Mucosa of descending colon (tissue), 3 donors: Measurements from ENCODE around the gene SLC27A5. TPM values are rescaled to one million over a fixed set of nuclear protein-coding genes. Genes with fewer than 3 reads are reported as not detected.

ENCODE experiments used
- ATAC-seq: fragments of 200-7000 bp; cut with Tn5 transposase; one replicate; pipeline ENCODE4 v1.9.1; 2020; ENCODE audit warnings: mild to moderate bottlenecking, moderate library complexity
- DNase-seq, 3 donors: peaks; one replicate each; pipeline ENCODE4 v3.0.0-alpha.2; 2020
- H3K36me3 ChIP-seq: fragments of 200-600 bp; one replicate; pipeline ENCODE4 v1.8.0; 2021; ENCODE audit warnings: low read depth, mild to moderate bottlenecking
- H3K4me1 ChIP-seq: fragments of 200-600 bp; one replicate; pipeline ENCODE4 v1.8.0; 2021; ENCODE audit warnings: low read depth, mild to moderate bottlenecking
- H3K4me3 ChIP-seq: fragments of 200-600 bp; one replicate; pipeline ENCODE4 v1.8.0; 2021; ENCODE audit warnings: mild to moderate bottlenecking
- H3K9me3 ChIP-seq: fragments of 200-600 bp; one replicate; pipeline ENCODE4 v1.8.0; 2021; ENCODE audit warnings: mild to moderate bottlenecking
- CTCF ChIP-seq: fragments of 200-600 bp; IDR thresholded peaks from one replicate; pipeline ENCODE4 v1.8.0; 2022; ENCODE audit warnings: antibody characterized with exemption, mild to moderate bottlenecking
- intact Hi-C, 2 donors: fragments of 100-400 bp; cut with DNase I in 1 of 2; cut with micrococcal nuclease in 1 of 2; formaldehyde crosslinking; loops; one replicate each; pipeline versions ENCODE4 v1.11.0 to v1.11.1; 2022; cut with DNase I, micrococcal nuclease
- total RNA-seq, 3 donors: library from RNA; stranded (reverse); fragmentation: NEBNext Ultra II Directional in 2 of 3; extraction: Animal tissue kit (Norgen Biotek cat#: 25700) in 2 of 3; gene quantifications; one replicate each; pipeline versions ENCODE4 v1.2.1 to v1.2.4, GENCODE V29; 2021 to 2023
- donor health status: DM: no; HTN: no; CAD: no; lungs with moderate emphysema.
- donor health status: DM: no; HTN: no; CAD: no.
- donor health status: DM: no; HTN: yes; CAD: no.

Gene SLC27A5
- total RNA-seq, 3 donors from 2014 or later: 1.6 to 7.1 (median 3.9) TPM

- intact Hi-C loops: no loop called here
- Histone ChIP-seq H3K4me3 (peak overlapping the region; percentile 43), H3K4me1 (peaks cover 32% of the 10 kb centered on the region), H3K9me3 (no peaks in the 10 kb centered on the region), H3K36me3 (no peaks in the 10 kb centered on the region)
- ATAC-seq (no peak), DNase-seq (peak in 2 of 3 donors; percentile 57 to 65)
- TF ChIP-seq CTCF: no peak
Measured at GRCh38 chr19:58518256-58519086, 6.7 kb upstream of the SLC27A5 start.

GRCh38 chr19:58516964-58517833 is 5.4 kb upstream of the SLC27A5 start:
- H3K4me1 ChIP-seq: peaks cover 38% of the 10 kb centered on the region
- no peak for TF ChIP-seq CTCF
- H3K4me3 ChIP-seq: no peak overlapping the region
- intact Hi-C loops: no loop called here
- ATAC-seq (no peak), DNase-seq (peak in 2 of 3 donors; percentile 39 to 58)
- H3K36me3 ChIP-seq: no peaks in the 10 kb centered on the region
- H3K9me3 ChIP-seq: no peaks in the 10 kb centered on the region

GRCh38 chr19:58516246-58516836 is 4.5 kb upstream of the SLC27A5 start:
- DNase-seq (no peak), ATAC-seq (no peak)
- TF ChIP-seq CTCF: no peak
- Histone ChIP-seq H3K36me3 (no peaks in the 10 kb centered on the region), H3K9me3 (no peaks in the 10 kb centered on the region), H3K4me1 (peaks cover 45% of the 10 kb centered on the region), H3K4me3 (no peak overlapping the region)
- intact Hi-C loops: no loop called here

- no peak for ATAC-seq
- H3K9me3 ChIP-seq: no peaks in the 10 kb centered on the region
- no peak for DNase-seq
- H3K4me3 ChIP-seq: no peak overlapping the region
- TF ChIP-seq CTCF: no peak
- intact Hi-C loops: no loop called here
- H3K36me3 ChIP-seq: no peaks in the 10 kb centered on the region
- peaks cover 41% of the 10 kb centered on the region for H3K4me1 ChIP-seq
Measured at GRCh38 chr19:58515259-58515658, 3.5 kb upstream of the SLC27A5 start.

- no peaks in the 10 kb centered on the region for H3K9me3 ChIP-seq
- DNase-seq (no peak), ATAC-seq (no peak)
- intact Hi-C loops: no loop called here
- TF ChIP-seq CTCF: no peak
- H3K4me3 ChIP-seq: no peak overlapping the region
- H3K4me1 ChIP-seq: peaks cover 39% of the 10 kb centered on the region
- no peaks in the 10 kb centered on the region for H3K36me3 ChIP-seq
Measured at GRCh38 chr19:58514564-58515022, 2.8 kb upstream of the SLC27A5 start.
